ENCODE results near the gene CADPS2.

Gene CADPS2

DNA sequence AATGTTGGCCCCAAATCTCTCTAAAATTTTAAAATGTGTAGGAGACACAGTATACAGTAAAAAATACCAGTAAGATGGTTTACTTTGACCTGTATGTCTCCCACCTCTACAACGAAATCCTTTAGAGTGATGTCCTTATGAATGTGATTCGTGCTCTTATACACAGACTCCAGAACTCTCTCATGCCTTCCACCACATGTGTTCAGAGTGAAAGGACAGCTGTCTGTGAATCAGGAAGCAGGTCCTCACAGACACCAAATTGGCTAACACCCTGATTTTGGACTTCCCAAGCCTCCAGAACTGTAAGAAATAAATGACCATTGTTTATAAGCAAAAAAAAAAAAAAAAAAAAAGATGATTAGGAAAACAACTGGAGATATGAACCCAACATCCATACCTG lies 222.5 kb downstream of the CADPS2 start:
- TF ChIP-seq, protein P1, sequence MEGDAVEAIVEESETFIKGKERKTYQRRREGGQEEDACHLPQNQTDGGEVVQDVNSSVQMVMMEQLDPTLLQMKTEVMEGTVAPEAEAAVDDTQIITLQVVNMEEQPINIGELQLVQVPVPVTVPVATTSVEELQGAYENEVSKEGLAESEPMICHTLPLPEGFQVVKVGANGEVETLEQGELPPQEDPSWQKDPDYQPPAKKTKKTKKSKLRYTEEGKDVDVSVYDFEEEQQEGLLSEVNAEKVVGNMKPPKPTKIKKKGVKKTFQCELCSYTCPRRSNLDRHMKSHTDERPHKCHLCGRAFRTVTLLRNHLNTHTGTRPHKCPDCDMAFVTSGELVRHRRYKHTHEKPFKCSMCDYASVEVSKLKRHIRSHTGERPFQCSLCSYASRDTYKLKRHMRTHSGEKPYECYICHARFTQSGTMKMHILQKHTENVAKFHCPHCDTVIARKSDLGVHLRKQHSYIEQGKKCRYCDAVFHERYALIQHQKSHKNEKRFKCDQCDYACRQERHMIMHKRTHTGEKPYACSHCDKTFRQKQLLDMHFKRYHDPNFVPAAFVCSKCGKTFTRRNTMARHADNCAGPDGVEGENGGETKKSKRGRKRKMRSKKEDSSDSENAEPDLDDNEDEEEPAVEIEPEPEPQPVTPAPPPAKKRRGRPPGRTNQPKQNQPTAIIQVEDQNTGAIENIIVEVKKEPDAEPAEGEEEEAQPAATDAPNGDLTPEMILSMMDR (IDR thresholded peaks at IDR 0.05; ENCODE audit: low read depth, low read length), result no peak
- DNase-seq (ENCODE audit: extremely low read depth, low read depth), result no peak

DNA sequence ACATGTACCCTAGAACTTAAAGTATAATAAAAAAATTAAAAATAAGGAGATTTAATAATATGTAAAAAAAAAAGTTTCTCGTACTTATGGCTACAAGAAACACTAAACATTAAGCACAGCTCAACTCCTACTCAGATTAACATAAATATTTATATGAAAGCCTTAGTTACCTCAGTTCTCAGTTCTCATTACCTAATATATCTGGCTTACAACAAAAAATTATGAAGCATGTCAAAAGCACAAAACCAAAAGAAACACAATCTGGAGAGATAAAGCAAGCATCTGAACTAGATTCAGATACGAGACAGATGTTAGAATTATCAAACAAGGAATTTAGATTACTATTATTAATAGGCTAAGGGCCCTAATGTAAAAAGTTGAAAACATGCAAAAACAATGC lies 227.4 kb downstream of the CADPS2 start:
- TF ChIP-seq, protein P1 (IDR thresholded peaks at IDR 0.05; ENCODE audit: low read depth, low read length), result no peak
- DNase-seq (ENCODE audit: extremely low read depth, low read depth), result no peak

DNA sequence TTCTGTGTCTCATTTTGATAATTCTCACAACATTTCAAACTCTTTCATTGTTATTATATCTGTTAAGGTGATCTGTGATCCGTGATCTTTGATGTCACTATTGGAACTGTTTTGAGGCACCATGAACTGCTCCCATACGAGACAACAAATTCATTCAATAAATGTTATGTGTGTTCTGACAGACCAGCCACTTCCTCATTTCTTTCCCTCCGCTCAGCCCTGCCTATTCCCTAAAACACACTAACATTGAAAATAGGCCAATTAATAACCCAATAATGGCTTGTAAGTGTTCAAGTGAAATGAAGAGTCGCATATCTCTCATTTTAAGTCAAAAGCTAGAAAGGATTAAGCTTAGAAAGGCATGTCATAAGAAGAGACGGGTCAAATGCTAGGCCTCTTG lies 232.6 kb downstream of the CADPS2 start:
- DNase-seq (ENCODE audit: extremely low read depth, low read depth), result no peak
- TF ChIP-seq, protein P1 (IDR thresholded peaks at IDR 0.05; ENCODE audit: low read depth, low read length), result no peak

DNA sequence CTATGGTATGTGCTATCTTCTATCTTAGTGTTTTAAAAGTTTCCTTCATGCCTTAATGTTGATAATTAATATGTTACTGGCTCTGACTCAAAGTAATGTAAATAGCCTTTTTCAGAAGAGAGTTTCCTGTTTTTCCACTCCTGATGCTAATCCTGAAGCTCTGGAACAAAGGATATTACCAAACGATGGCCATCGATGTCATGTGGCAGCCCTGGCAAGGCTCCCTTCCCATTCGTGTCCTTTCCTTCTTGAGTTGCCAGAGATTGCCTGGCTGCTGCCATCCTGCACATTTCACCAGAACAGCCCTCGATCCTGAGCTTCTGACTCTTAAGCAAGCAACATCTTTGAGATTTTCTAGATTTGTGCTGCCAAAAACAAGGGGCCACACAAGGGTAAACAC lies 233.4 kb downstream of the CADPS2 start:
- TF ChIP-seq, protein P1 (IDR thresholded peaks at IDR 0.05; ENCODE audit: low read depth, low read length), result no peak
- DNase-seq (ENCODE audit: extremely low read depth, low read depth), result no peak

DNA sequence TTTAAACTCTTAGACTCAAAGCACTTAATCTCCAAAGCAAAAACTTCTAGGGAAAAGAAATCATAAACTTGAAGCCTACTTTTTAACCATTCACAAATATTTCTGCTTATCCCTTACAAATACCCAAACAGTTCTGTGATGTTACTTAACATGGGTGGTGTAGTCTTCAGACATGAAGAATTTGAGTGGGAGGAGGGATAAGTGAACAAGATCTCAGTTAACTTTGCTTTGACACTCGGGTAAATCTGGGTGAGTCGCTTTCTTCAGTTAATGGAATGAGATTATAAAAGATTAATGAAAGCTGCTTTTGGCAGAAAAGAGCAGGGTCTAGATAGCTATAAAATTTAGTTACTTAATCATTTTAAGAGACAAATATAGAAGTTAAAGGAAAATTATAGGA lies 234.8 kb downstream of the CADPS2 start:
- no peak for DNase-seq (ENCODE audit: extremely low read depth, low read depth)
- TF ChIP-seq, protein P1 (IDR thresholded peaks at IDR 0.05; ENCODE audit: low read depth, low read length), result no peak

DNA sequence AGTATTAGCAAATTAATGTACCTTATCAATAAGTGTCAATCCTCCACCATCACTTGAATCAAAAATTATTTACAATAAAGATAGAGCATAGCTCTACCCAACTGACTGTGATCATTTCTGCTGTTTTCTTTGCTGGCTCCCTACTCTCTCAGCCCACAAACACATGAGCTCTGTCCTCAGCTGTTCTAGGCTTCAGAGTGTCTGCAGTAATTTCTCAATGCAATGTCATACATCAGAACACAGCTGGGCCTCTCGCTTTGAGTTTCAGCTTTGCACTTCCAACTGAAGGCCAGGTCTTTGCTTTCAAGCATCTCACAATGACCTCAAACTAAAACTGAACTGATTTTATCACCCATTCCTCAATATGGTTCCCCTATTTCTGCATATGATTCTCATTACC lies 243.0 kb downstream of the CADPS2 start:
- DNase-seq (ENCODE audit: extremely low read depth, low read depth), result no peak
- TF ChIP-seq, protein P1 (IDR thresholded peaks at IDR 0.05; ENCODE audit: low read depth, low read length), result no peak

DNA sequence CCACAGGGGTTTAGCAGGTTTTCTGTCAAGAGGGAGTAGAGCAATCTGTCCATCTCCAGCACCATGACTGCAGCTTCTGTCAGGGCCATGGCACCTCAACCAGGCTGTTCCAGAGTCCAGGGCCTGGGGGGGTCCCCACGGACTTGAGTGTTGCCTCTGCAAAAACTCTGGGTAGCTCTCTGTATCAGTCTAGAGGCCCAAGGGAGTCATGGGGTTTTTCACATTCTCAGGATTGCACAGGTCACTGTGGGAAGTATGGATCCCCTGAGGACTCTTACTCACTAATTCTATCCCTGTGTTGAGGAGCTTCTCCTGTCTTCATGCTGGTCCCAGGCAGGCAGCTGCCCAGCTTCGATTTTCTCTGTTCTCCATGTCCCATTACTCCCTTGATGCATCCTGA lies 247.8 kb downstream of the CADPS2 start:
- DNase-seq (ENCODE audit: extremely low read depth, low read depth), result no peak
- TF ChIP-seq, protein P1 (IDR thresholded peaks at IDR 0.05; ENCODE audit: low read depth, low read length), result no peak

Data from AG09319 (cell line).